OCI-M2 (cell line): ENCODE measurements around the gene ODC1.

Experiments
- DNase-seq: peaks from one replicate; lab custom pipeline; 2025; ENCODE audit not compliant: unreplicated experiment; lab: John Stamatoyannopoulos, UW

Gene ODC1

DNA sequence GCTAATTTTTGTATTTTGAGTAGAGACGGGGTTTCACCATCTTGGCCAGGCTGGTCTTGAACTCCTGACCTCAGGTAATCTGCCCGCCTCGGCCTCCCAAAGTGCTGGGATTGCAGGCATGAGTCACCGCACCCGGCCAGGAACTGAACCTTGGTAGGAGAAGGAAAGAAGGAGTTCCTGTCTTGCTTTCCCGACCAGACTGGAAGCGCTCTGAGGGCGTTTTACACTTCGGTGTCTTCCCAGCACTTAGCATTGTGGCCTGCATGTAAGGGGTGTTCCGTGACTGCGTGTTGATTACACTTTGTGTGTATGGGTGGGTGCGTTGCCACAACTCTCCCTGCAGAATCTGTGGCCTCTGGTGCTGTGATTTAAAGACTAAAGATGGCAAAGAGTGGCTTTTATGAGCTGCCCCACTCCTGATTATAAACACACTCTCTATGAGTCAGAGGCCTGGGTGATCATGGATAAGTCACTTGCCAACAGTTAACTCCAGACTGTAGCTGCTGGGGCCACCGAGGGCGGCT is 46.0 kb downstream of the ODC1 start:
- no peak for DNase-seq

DNA sequence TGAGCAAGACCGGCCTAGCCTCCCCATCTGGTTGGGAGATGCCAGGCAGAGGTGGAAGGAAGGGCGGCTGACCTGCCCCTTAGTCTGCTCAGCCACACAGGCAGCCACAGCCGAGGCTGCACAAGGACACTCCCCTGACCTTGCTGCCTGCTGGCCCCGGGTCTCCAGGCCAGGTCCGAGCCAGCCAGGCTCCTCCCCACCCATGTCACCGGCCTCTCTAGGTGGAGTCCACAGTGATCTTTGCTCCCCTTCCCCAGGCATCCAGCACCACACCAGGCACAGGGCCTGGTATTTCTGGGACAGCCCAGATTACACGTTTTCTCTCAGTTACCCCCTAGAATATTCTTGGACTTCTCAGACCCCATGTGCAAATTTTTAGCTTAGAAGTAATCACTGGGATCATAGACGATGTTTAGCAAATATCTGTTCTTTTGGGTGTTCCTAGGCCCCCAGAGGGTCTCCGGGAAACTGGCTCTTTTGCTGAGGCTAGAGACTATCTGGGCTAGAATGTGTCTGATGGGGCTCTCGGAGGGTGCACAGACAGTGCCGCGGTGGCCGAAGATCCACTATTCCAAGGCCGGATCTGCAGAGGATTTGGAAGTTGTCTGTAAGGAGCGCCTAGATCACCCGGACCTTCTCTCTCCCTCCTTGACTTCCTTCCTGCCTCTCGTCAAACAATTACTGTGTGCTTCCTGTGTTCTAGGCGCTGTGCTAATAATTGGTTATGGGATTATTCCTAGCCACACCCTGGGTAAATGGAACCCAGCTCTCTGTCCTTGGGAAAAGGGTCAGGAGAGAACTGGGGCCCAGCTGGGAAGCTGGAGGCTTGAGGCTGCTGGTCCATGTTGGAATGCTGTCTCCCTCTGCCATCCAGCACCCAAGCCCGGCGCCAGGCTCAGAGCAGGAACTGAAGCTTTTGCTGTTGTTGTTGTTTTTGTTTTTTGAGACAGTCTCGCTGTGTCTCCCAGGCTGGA is 46.9 kb downstream of the ODC1 start:
- DNase-seq: no peak

GRCh38 chr2:10400568-10400977 is 47.6 kb downstream of the ODC1 start:
- DNase-seq: no peak

DNA sequence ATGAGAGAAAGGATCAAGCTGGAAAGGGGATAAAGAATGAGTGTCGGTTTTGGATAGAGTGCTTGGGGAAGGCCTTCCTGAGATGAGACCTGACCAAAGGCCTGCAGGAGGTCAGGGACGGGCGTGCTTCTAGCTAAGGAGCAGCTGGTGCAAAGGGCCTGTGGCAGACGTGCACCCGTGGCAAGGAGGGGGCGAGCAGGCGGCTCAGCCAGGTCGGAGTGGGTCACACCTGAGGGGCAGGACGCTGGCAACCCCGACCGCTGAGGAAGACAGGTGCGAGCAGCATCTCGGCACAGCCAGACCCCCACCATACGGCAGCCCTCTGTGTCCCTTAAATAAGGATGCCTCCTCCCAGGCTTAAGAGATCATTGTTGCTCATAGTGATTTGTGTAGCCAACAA is 48.1 kb downstream of the ODC1 start:
- DNase-seq: no peak

- DNase-seq: no peak
Measured at GRCh38 chr2:10399358-10399757, 48.8 kb downstream of the ODC1 start.

GRCh38 chr2:10398496-10398895 is 49.6 kb downstream of the ODC1 start:
- DNase-seq: no peak

DNA sequence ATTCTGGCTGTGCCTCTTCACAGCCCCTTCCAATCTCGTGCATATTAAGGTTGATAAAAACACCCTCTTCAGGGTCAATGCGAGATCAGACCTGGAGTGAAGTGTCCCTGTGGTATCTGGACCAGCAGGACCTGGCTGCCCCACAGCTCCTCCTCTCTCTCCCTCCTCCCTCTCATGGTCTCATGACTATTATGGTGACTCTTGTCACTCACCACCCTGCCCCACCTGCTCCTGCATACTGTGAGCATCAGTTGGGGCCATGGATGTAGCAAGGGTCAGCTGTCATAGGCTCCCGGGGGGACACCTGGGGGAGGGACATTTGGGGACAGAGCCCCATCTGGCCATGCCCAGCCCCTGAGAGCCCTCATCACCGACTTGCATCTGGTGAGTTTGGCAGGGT is 50.2 kb downstream of the ODC1 start:
- DNase-seq: no peak

DNA sequence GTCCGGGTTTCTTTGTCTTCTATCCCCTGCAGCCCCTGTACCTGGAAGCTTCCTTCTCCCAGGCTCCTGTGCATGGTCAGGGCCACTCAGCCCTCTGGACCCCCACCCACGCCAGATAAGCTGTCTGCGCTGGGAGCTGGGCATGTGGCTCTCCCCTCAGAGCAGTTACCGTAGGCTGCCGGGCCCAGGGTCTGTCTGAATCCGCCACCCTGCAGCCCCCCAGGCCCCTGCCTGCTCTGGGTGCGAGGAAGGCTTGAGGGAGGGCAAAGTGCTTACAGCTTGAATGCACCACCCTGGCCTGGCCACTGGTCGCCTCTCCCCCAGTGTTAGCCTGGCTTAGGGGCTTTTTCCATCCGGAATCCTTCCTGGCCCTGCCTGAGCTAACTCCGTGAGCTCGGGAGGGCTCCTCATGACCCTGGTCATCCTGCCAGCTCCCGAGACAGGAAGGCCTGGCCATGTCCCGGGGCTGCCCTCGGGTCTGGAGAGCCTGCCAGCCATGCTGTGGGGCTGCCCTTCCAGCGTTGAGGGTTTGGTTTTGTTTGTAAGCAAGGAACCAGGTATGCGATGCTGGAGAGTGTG is 50.7 kb downstream of the ODC1 start:
- DNase-seq: no peak

- DNase-seq: no peak
Measured at GRCh38 chr2:10396464-10396863, 51.7 kb downstream of the ODC1 start.

GRCh38 chr2:10395893-10396292 is 52.2 kb downstream of the ODC1 start:
- DNase-seq: no peak

- no peak for DNase-seq
Measured at GRCh38 chr2:10393640-10393982, 54.5 kb downstream of the ODC1 start.

GRCh38 chr2:10392951-10393639 is 55.0 kb downstream of the ODC1 start:
- peak; percentile 67 for DNase-seq

DNA sequence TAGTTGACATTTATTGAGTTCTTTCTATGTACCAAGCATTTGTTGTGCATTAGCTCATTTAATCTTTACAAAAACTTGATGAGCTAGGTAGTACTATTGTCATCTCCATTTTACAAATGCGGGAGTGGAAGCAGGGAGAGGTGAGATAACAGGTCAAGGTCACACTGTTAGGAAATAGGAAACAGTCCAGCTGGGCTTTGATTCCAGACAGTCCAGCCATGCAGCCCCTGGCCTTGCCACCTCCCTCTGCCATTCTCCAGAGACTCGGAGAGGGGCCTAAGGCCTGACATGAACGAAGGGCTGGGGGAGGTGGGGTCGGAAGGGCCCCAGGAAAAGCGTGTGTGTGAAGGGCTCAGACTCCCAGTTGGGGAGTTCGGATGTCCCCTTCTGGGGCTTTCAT is 55.6 kb downstream of the ODC1 start:
- DNase-seq: no peak

GRCh38 chr2:10392100-10392499 is 56.0 kb downstream of the ODC1 start:
- DNase-seq: no peak

DNA sequence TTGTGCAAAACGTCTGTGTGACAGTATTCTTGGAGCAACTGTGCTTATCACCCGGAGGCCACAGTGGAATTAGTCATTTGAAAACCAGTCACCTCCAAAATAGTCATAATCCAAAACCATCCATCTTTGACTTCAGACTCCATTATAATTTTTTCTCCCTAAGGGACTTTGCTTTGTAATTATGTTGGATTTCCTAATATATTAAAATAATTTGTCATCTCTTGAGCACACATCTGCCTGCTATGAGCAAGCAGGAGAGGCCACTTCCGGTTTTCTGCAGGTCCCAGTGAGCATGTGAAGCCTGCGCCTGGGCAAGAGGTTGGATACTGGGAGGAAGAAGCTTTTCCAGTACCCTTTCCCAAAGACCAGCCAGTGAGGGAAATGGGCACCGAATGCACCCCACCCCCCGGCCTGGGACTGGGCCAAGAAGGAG is 57.7 kb downstream of the ODC1 start:
- DNase-seq: no peak
